Tibial nerve (tissue), 4 donors: ENCODE data around the gene EBF4. TPM values are rescaled to one million over a fixed set of nuclear protein-coding genes. Genes with fewer than 3 reads are reported as not detected.
"Not testable (repeated sequence)": the region's sequence is repeated elsewhere in the genome, so short reads cannot be mapped to it uniquely, and the experiment has no call there.

ENCODE experiments used
- DNase-seq, 2 donors: peaks; one replicate each; pipeline ENCODE4 v3.0.0-alpha.2; 2019; ENCODE audit warnings: low spot score in 2 of 2
- H3K27ac ChIP-seq, 4 donors: fragments of 200-600 bp; sonication (generic) in 3 of 4; one replicate each; pipeline ENCODE4 v1.5.1; 2017 to 2019; ENCODE audit warnings: mild to moderate bottlenecking in 1 of 4
- H3K27me3 ChIP-seq, 2 donors: fragments of 200-600 bp; sonication (generic) in 1 of 2; one replicate each; pipeline versions ENCODE4 v1.5.1 to v1.6.0; 2017 to 2019
- H3K36me3 ChIP-seq, 3 donors: fragments of 200-600 bp; sonication (generic); one replicate each; pipeline ENCODE4 v1.5.1; 2018 to 2019
- H3K4me1 ChIP-seq, 4 donors: fragments of 200-600 bp; sonication (generic) in 3 of 4; one replicate each; pipeline ENCODE4 v1.5.1; 2017 to 2019
- H3K4me3 ChIP-seq, 4 donors: fragments of 200-600 bp; sonication (generic) in 3 of 4; one replicate each; pipeline ENCODE4 v1.5.1; 2017 to 2019; ENCODE audit warnings: mild to moderate bottlenecking in 1 of 4, moderate library complexity in 1 of 4
- H3K9me3 ChIP-seq, 4 donors: fragments of 200-600 bp; sonication (generic) in 3 of 4; one replicate each; pipeline ENCODE4 v1.5.1; 2017 to 2019
- CTCF ChIP-seq, 5 experiments: fragments of 200-600 bp in 3 of 5; fragments of 450-650 bp in 2 of 5; sonication (generic) in 3 of 5; IDR thresholded peaks; one replicate each; pipeline ENCODE4 v1.5.1; 2016 to 2019; ENCODE audit warnings: antibody characterized with exemption in 5 of 5, mild to moderate bottlenecking in 3 of 5, moderate library complexity in 2 of 5
- EP300 ChIP-seq, 2 donors: sonication (generic); formaldehyde crosslinking; IDR thresholded peaks; one replicate each; pipeline ENCODE4 v1.6.1; 2017; ENCODE audit warnings: antibody characterized with exemption in 2 of 2, mild to moderate bottlenecking in 1 of 2
- POLR2A ChIP-seq, 2 donors: fragments of 450-650 bp; IDR thresholded peaks; one replicate each; pipeline ENCODE4 v1.6.1; 2017; ENCODE audit warnings: antibody characterized with exemption in 2 of 2, mild to moderate bottlenecking in 2 of 2, moderate library complexity in 2 of 2
- WGBS, 2 donors: methylation state at CpG; one replicate each; pipeline ENCODE4 v1.1.5; 2018; 5-methylcytosine and 5-hydroxymethylcytosine counted together
- small RNA-seq: library from RNA; depleted of rRNA; stranded (forward); fragments of <200 nt; gene quantifications from one replicate; pipeline ENCODE3, GENCODE V24; 2016
- total RNA-seq, 4 donors: library from RNA; depleted of rRNA; stranded (reverse); fragments of >200 nt; gene quantifications; one replicate each; pipeline ENCODE4 v1.1.0, GENCODE V29; 2016

Gene EBF4
- total RNA-seq, 4 donors from 2014 or later = 4.8 to 17.5 (median 10.4) TPM

DNA sequence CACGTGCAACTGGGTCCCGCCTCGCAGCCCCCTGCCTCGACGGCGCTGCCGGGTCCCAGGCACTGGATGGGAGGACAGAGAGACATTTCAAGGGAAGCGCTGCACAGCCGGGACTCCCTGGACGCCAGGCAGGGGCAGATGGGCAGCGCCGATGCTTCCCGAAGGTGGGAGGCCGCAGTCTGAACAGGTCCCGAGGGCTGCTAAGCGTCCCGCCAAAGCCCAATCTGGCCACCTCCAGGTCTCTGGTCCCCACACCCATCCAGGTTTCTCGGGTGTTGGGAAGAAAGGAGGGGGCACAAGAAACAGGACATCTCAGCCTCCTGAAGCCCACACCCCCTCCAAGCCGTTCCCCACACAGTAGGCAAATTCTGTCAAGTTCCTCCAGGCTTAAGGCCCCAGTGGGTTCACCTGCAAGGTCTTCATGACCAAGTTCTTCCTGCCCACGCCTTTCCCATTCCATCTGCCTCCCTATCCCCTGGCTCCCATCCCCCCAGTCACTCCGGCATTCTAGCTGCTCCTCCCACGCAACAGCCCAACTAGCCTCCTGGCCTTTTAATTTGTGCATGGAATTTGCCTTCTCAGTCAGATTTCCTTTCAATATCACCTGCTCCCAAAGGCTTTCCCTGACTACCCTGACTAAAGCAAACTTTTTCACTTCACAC, 113.2 kb downstream of the EBF4 start:
- Histone ChIP-seq H3K27ac (no peak overlapping the region), H3K36me3 (no peaks in the 10 kb centered on the region), H3K9me3 (peaks cover 0 to 12% (median 0%) of the 10 kb centered on the region in 4 donors), H3K4me3 (no peak overlapping the region), H3K27me3 (peaks cover 0 to 81% of the 10 kb centered on the region in 2 donors), H3K4me1 (peaks cover 0 to 21% (median 1%) of the 10 kb centered on the region in 4 donors)
- 25 to 37% methylated on average over 11 to 14 of the region's 22 CpGs for WGBS, 2 donors
- no peak for DNase-seq
- no peak for TF ChIP-seq POLR2A (IDR thresholded peaks at IDR 0.05)
- TF ChIP-seq CTCF (IDR thresholded peaks at IDR 0.05) = no peak
- TF ChIP-seq EP300 (IDR thresholded peaks at IDR 0.05) = no peak

DNA sequence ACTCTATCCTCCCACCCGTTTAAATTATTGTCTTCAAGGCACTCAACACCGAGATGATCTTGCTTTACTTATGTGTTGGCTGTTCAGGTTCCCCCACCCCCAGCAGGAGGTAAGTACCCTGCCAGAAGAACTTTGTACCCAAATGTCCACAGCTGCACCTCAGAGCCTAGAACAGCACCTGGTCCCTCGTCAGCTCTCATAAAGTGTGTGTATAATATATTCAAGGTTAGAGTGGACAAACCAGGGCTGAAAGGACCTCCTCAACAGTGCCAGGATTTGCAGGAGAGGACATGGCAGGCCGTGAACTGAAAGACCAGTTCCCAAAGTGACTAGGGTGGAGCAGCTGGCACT, 113.7 kb downstream of the EBF4 start:
- no peaks in the 10 kb centered on the region for H3K36me3 ChIP-seq
- no peak overlapping the region for H3K4me3 ChIP-seq
- H3K27me3 ChIP-seq = peaks cover 0 to 76% of the 10 kb centered on the region in 2 donors
- H3K4me1 ChIP-seq = peaks cover 0 to 16% (median 0%) of the 10 kb centered on the region in 4 donors
- peaks cover 0 to 17% (median 0%) of the 10 kb centered on the region in 4 donors for H3K9me3 ChIP-seq
- TF ChIP-seq CTCF (IDR thresholded peaks at IDR 0.05) = no peak
- no peak for TF ChIP-seq POLR2A (IDR thresholded peaks at IDR 0.05)
- no peak for TF ChIP-seq EP300 (IDR thresholded peaks at IDR 0.05)
- WGBS, 2 donors = 47 to 51% methylated on average over 4 of the region's 4 CpGs
- H3K27ac ChIP-seq = no peak overlapping the region
- no peak for DNase-seq

DNA sequence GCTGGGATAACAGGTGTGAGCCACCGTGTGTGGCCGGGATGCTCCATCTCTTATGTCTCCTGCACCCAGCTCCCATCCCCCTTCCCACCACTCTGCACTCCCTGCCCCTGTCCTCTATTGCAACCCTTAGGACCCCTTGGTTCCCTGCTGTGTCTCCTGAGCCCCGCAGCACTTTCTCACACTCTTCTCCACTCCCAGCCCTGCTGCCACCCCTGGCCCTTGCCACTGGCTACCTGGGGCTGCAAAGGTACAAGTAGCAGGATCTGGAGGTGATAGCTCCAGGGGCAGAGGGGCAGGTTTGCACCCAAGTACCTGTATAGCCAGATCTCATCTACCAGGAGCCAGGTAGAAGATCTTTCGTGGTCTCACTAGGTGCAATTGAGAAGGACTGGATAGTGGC, 114.4 kb downstream of the EBF4 start:
- no peak for DNase-seq
- Histone ChIP-seq H3K4me3 (no peak overlapping the region), H3K4me1 (peaks cover 0 to 12% (median 0%) of the 10 kb centered on the region in 4 donors), H3K27ac (no peak overlapping the region), H3K27me3 (peaks cover 0 to 69% of the 10 kb centered on the region in 2 donors), H3K9me3 (peaks cover 0 to 24% (median 3%) of the 10 kb centered on the region in 4 donors), H3K36me3 (no peaks in the 10 kb centered on the region)
- TF ChIP-seq EP300 (IDR thresholded peaks at IDR 0.05) (no peak), CTCF (IDR thresholded peaks at IDR 0.05) (no peak), POLR2A (IDR thresholded peaks at IDR 0.05) (no peak)
- 75 to 80% methylated on average over 3 to 4 of the region's 4 CpGs for WGBS, 2 donors

DNA sequence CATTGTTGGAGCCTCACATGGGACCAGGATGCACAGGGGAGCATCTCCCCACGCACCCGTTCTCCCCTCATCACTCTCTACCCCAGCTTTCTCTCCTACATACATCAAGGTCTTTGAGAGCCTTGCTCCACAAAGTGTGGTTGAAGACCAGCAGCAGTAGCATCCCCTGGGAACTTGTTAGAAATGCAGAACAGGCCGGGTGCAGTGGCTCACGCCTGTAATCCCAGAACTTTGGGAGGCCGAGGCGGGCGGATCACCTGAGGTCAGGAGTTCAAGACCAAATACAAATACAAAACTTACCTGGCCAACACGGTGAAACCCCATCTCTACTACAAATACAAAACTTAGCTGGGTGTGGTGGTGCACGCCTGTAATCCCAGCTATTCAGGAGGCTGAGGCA, 115.3 kb downstream of the EBF4 start:
- Histone ChIP-seq H3K4me1 (peaks cover 0 to 12% (median 0%) of the 10 kb centered on the region in 4 donors), H3K9me3 (peaks cover 0 to 32% (median 4%) of the 10 kb centered on the region in 4 donors), H3K27me3 (peaks cover 0 to 60% of the 10 kb centered on the region in 2 donors)
- H3K36me3 ChIP-seq, DNase-seq, H3K27ac ChIP-seq, H3K4me3 ChIP-seq: not testable (repeated sequence)
- WGBS, 2 donors = 76 to 83% methylated on average over 7 to 9 of the region's 9 CpGs

GRCh38 chr20:2809690-2810089, 117.1 kb downstream of the EBF4 start:
- no peak overlapping the region for H3K27ac ChIP-seq
- H3K4me3 ChIP-seq = no peak overlapping the region
- peaks cover 0 to 13% (median 0%) of the 10 kb centered on the region in 4 donors for H3K4me1 ChIP-seq
- peaks cover 0 to 39% (median 4%) of the 10 kb centered on the region in 4 donors for H3K9me3 ChIP-seq
- 88 to 90% methylated on average over 10 of the region's 10 CpGs for WGBS, 2 donors
- TF ChIP-seq CTCF (IDR thresholded peaks at IDR 0.05) (no peak), EP300 (IDR thresholded peaks at IDR 0.05) (no peak), POLR2A (IDR thresholded peaks at IDR 0.05) (no peak)
- peaks cover 0 to 43% of the 10 kb centered on the region in 2 donors for H3K27me3 ChIP-seq
- H3K36me3 ChIP-seq = no peaks in the 10 kb centered on the region
- no peak for DNase-seq

Small RNA genes lying within 50 kb of the gene (small RNA-seq; reads per million reads assigned to genes)
- gene SNORA51 (not detected), gene SNORD110 (not detected), gene SNORD56 (not detected), gene SNORD57 (not detected), gene SNORD86 (not detected)

Other genes with a start within 250 kb of the EBF4 start
- 100 to 1,000 TPM; 129 to 198 (median 134) TPM for gene SNRPB, start 222.0 kb upstream of the EBF4 start, total RNA-seq
- gene ZNF343, start 183.9 kb upstream of the EBF4 start, total RNA-seq = 10 to 100 TPM; 12.0 to 15.6 (median 13.6) TPM
- under 1 TPM; 0.21 to 0.59 (median 0.26) TPM for gene TMC2, start 156.2 kb upstream of the EBF4 start, total RNA-seq
- gene NOP56, start 40.1 kb upstream of the EBF4 start, total RNA-seq = 100 to 1,000 TPM in 1 of 4 donors, 10 to 100 TPM in 3; 80.0 to 141 (median 87.6) TPM
- gene IDH3B, start 28.6 kb upstream of the EBF4 start, total RNA-seq = 100 to 1,000 TPM; 101 to 141 (median 116) TPM
- 1 to 10 TPM; 1.6 to 3.6 (median 1.9) TPM for gene CPXM1, start 107.8 kb downstream of the EBF4 start, total RNA-seq
- gene C20orf141, start 122.2 kb downstream of the EBF4 start, total RNA-seq = not detected
- not detected for gene TMEM239, start 123.6 kb downstream of the EBF4 start, total RNA-seq
- gene PCED1A, start 147.9 kb downstream of the EBF4 start, total RNA-seq = 10 to 100 TPM; 36.8 to 84.6 (median 62.3) TPM
- 10 to 100 TPM; 17.9 to 51.3 (median 31.9) TPM for gene VPS16, start 148.0 kb downstream of the EBF4 start, total RNA-seq
- 100 to 1,000 TPM in 1 of 4 donors, 10 to 100 TPM in 3; 46.3 to 119 (median 67.4) TPM for gene PTPRA, start 180.7 kb downstream of the EBF4 start, total RNA-seq